Measurements from ENCODE around the gene DBX1. TPM values are rescaled to one million over a fixed set of nuclear protein-coding genes. Genes with fewer than 3 reads are reported as not detected.
A peak's percentile ranks its signal among the peaks of the same experiment; 100 is the strongest.

Gene DBX1
- total and polyA plus RNA-seq, 2 donors (not counting 1 experiment from before 2014, with no cell fraction given): not detected

DNA sequence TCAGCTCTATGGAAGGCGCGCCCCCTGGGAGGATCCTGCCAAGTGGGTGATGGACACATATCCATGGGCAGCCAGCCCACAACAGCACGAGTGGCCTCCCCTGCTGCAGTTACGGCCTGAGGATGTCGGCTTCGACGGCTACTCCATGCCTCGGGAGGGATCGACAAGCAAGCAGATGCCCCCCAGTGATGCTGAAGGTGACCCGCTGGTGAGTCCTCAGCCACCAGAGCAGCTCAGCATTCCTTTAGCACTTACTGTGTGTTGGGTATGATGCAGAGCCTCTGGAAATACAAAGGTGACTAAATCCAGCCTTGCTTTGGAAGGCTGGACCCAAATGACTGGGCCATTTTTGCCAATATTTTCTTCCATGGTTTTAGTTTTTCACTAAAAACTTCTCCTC, 45.7 kb downstream of the DBX1 start:
- H3K27ac ChIP-seq (ENCODE audit: insufficient read depth, low read length): no peak overlapping the region
- no peaks in the 10 kb centered on the region for H3K27me3 ChIP-seq (ENCODE audit: control insufficient read depth, insufficient read depth, low read length)
- H2AFZ ChIP-seq (ENCODE audit: low read length): no peak overlapping the region
- no peak overlapping the region for H3K4me2 ChIP-seq (ENCODE audit: extremely low read depth, insufficient read depth, low read length)
- peak in 1 of 2 donors; percentile 79 for DNase-seq (ENCODE audit: low read depth in 2 of 2)
- TF ChIP-seq EZH2 (IDR thresholded peaks at IDR 0.05; ENCODE audit: low read length, missing control alignments): no peak
- TF ChIP-seq, protein P1, sequence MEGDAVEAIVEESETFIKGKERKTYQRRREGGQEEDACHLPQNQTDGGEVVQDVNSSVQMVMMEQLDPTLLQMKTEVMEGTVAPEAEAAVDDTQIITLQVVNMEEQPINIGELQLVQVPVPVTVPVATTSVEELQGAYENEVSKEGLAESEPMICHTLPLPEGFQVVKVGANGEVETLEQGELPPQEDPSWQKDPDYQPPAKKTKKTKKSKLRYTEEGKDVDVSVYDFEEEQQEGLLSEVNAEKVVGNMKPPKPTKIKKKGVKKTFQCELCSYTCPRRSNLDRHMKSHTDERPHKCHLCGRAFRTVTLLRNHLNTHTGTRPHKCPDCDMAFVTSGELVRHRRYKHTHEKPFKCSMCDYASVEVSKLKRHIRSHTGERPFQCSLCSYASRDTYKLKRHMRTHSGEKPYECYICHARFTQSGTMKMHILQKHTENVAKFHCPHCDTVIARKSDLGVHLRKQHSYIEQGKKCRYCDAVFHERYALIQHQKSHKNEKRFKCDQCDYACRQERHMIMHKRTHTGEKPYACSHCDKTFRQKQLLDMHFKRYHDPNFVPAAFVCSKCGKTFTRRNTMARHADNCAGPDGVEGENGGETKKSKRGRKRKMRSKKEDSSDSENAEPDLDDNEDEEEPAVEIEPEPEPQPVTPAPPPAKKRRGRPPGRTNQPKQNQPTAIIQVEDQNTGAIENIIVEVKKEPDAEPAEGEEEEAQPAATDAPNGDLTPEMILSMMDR (conservative IDR thresholded peaks at IDR 0.05 in 1 of 2, IDR thresholded peaks at IDR 0.05 in 1 of 2; ENCODE audit: low read depth in 1 of 2, low read length in 2 of 2): no peak
- peaks cover 3% of the 10 kb centered on the region for H3K79me2 ChIP-seq (ENCODE audit: control insufficient read depth, insufficient read depth, low read length)
- H3K4me1 ChIP-seq (ENCODE audit: control insufficient read depth, extremely low read depth, insufficient read depth, low read length): peaks cover 30% of the 10 kb centered on the region
- H4K20me1 ChIP-seq (ENCODE audit: control insufficient read depth, extremely low read depth, insufficient read depth, low read length): no peaks in the 10 kb centered on the region
- H3K9ac ChIP-seq (ENCODE audit: insufficient read depth, low read length): no peak overlapping the region
- H3K36me3 ChIP-seq (ENCODE audit: control insufficient read depth, insufficient read depth, low read length): peaks cover 26% of the 10 kb centered on the region
- H3K9me3 ChIP-seq (ENCODE audit: control insufficient read depth, insufficient read depth, low read depth, low read length): no peaks in the 10 kb centered on the region
- H3K4me3 ChIP-seq (replicated peaks in 1 of 4; ENCODE audit: control extremely low read depth in 1 of 4, insufficient read depth in 1 of 4, low read depth in 3 of 4, low read length in 4 of 4): no peak overlapping the region

DNA sequence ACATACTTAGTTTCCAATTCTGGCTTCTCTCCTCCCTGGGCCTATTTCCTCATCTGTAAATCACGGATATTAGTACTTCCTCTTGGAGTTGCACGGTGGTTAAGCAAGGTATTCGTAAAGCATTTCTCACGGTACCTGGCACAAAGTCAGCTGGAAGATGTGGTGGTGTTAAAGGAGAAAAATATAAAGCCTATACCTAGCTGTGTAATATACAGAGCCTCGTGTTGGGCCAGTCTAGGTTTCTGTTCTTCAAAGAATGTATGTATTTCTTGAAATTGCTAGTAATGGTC, 47.2 kb downstream of the DBX1 start:
- Histone ChIP-seq H3K36me3 (ENCODE audit: control insufficient read depth, insufficient read depth, low read length) (peaks cover 17% of the 10 kb centered on the region), H3K4me2 (ENCODE audit: extremely low read depth, insufficient read depth, low read length) (no peak overlapping the region), H3K4me1 (ENCODE audit: control insufficient read depth, extremely low read depth, insufficient read depth, low read length) (peaks cover 31% of the 10 kb centered on the region), H3K9ac (ENCODE audit: insufficient read depth, low read length) (no peak overlapping the region), H3K79me2 (ENCODE audit: control insufficient read depth, insufficient read depth, low read length) (peaks cover 3% of the 10 kb centered on the region), H3K9me3 (ENCODE audit: control insufficient read depth, insufficient read depth, low read depth, low read length) (no peaks in the 10 kb centered on the region), H4K20me1 (ENCODE audit: control insufficient read depth, extremely low read depth, insufficient read depth, low read length) (no peaks in the 10 kb centered on the region), H2AFZ (ENCODE audit: low read length) (no peak overlapping the region), H3K27ac (ENCODE audit: insufficient read depth, low read length) (peak overlapping the region; percentile 88), H3K4me3 (replicated peaks in 1 of 4; ENCODE audit: control extremely low read depth in 1 of 4, insufficient read depth in 1 of 4, low read depth in 3 of 4, low read length in 4 of 4) (no peak overlapping the region), H3K27me3 (ENCODE audit: control insufficient read depth, insufficient read depth, low read length) (no peaks in the 10 kb centered on the region)
- DNase-seq (ENCODE audit: low read depth in 2 of 2): peak in 1 of 2 donors; percentile 69
- no peak for TF ChIP-seq EZH2 (IDR thresholded peaks at IDR 0.05; ENCODE audit: low read length, missing control alignments)
- TF ChIP-seq, protein P1 (conservative IDR thresholded peaks at IDR 0.05 in 1 of 2, IDR thresholded peaks at IDR 0.05 in 1 of 2; ENCODE audit: low read depth in 1 of 2, low read length in 2 of 2): no peak

DNA sequence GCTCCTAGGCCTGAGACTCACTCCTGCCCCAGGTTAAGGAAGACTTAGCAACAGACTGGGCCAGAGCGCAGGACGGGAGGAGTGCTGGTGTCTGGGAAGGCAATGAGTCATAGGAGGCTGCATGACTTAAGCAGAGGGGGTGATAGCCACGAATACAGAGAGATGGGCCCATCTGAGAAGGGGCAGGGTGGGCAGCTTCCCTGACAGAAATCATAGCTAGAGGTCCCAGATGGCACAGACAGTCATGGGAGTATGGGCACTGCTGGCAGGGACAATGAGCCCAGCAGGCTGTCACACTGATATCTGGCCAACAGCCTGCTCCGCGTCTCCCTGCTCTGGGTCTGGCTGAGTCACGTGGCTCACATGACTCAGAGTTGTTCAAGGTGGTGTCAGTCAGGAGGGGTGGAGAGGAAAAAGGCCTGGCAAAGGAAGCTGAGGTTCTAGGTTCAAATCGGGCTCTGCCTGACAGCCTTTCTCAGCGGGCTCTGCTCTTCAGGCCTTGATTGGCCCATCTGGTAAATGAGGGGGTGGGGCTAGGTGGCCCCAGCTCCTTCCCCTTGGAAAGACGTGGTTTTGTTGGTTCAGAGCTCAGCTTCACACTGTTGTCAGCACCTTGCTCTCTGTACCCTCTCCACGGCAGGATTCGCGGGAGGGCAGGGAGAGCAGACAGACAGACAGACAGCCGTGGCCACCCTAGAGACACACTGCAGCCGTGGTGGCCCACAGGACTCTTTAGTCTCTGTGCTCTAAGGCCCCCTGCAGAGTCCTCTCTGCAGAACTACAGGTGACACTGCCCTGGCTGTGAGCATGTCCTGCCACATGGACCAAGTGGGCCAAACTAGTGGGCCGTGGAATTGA, 47.8 kb downstream of the DBX1 start:
- H3K4me1 ChIP-seq (ENCODE audit: control insufficient read depth, extremely low read depth, insufficient read depth, low read length): peaks cover 31% of the 10 kb centered on the region
- H3K27ac ChIP-seq (ENCODE audit: insufficient read depth, low read length): peak overlapping the region; percentile 88
- H2AFZ ChIP-seq (ENCODE audit: low read length): peak overlapping the region; percentile 85
- no peak overlapping the region for H3K4me3 ChIP-seq (replicated peaks in 1 of 4; ENCODE audit: control extremely low read depth in 1 of 4, insufficient read depth in 1 of 4, low read depth in 3 of 4, low read length in 4 of 4)
- no peaks in the 10 kb centered on the region for H3K27me3 ChIP-seq (ENCODE audit: control insufficient read depth, insufficient read depth, low read length)
- DNase-seq (ENCODE audit: low read depth in 2 of 2): peak; percentile 95 to 99
- H3K9me3 ChIP-seq (ENCODE audit: control insufficient read depth, insufficient read depth, low read depth, low read length): no peaks in the 10 kb centered on the region
- peaks cover 16% of the 10 kb centered on the region for H3K36me3 ChIP-seq (ENCODE audit: control insufficient read depth, insufficient read depth, low read length)
- peaks cover 3% of the 10 kb centered on the region for H3K79me2 ChIP-seq (ENCODE audit: control insufficient read depth, insufficient read depth, low read length)
- H3K4me2 ChIP-seq (ENCODE audit: extremely low read depth, insufficient read depth, low read length): peak overlapping the region; percentile 75
- TF ChIP-seq EZH2 (IDR thresholded peaks at IDR 0.05; ENCODE audit: low read length, missing control alignments): no peak
- TF ChIP-seq, protein P1 (conservative IDR thresholded peaks at IDR 0.05 in 1 of 2, IDR thresholded peaks at IDR 0.05 in 1 of 2; ENCODE audit: low read depth in 1 of 2, low read length in 2 of 2): no peak
- no peaks in the 10 kb centered on the region for H4K20me1 ChIP-seq (ENCODE audit: control insufficient read depth, extremely low read depth, insufficient read depth, low read length)
- H3K9ac ChIP-seq (ENCODE audit: insufficient read depth, low read length): peak overlapping the region; percentile 33
